HG03575 (cell line): ENCODE data around the gene ACSL1.
A peak's percentile ranks its signal among the peaks of the same experiment; 100 is the strongest.

ENCODE experiments used
- ATAC-seq: cut with Tn5 transposase; IDR thresholded peaks from one replicate; pipeline ENCODE4 v1.9.1; 2021; ENCODE audit not compliant: unreplicated experiment, insufficient number of reproducible peaks, low FRiP score; ENCODE audit errors: extremely low read depth

The ACSL1 gene

GRCh38 chr4:184825896-184826690 lies at the start of gene ACSL1:
Gene ACSL1, minus strand, starts transcription at chr4:184825968. Its CDS starts 22,454 bp downstream, at chr4:184803514.
- peak; percentile 33 for ATAC-seq

GRCh38 chr4:184873054-184873453 lies 47.3 kb upstream of the ACSL1 start:
- no peak for ATAC-seq

- ATAC-seq, result no peak
Measured at GRCh38 chr4:184870718-184871117, 45.0 kb upstream of the ACSL1 start.

GRCh38 chr4:184868623-184869022 lies 42.9 kb upstream of the ACSL1 start:
- no peak for ATAC-seq

GRCh38 chr4:184863916-184864315 lies 38.1 kb upstream of the ACSL1 start:
- ATAC-seq, result no peak

- ATAC-seq, result no peak
Measured at GRCh38 chr4:184861047-184861446, 35.3 kb upstream of the ACSL1 start.

GRCh38 chr4:184860018-184860779 lies 34.4 kb upstream of the ACSL1 start:
- ATAC-seq, result no peak

GRCh38 chr4:184857441-184858121 lies 31.8 kb upstream of the ACSL1 start:
- ATAC-seq, result no peak

GRCh38 chr4:184856277-184856609 lies 30.5 kb upstream of the ACSL1 start:
- ATAC-seq, result no peak

GRCh38 chr4:184854673-184855072 lies 28.9 kb upstream of the ACSL1 start:
- no peak for ATAC-seq

GRCh38 chr4:184853436-184853835 lies 27.7 kb upstream of the ACSL1 start:
- ATAC-seq, result no peak

GRCh38 chr4:184851886-184852285 lies 26.1 kb upstream of the ACSL1 start:
- ATAC-seq, result no peak

- ATAC-seq, result peak; percentile 44
Measured at GRCh38 chr4:184851200-184851541, 25.4 kb upstream of the ACSL1 start.

GRCh38 chr4:184850431-184851199 lies 24.8 kb upstream of the ACSL1 start:
- peak; percentile 23 for ATAC-seq

GRCh38 chr4:184850018-184850417 lies 24.2 kb upstream of the ACSL1 start:
- no peak for ATAC-seq

GRCh38 chr4:184849185-184849584 lies 23.4 kb upstream of the ACSL1 start:
- no peak for ATAC-seq

GRCh38 chr4:184848510-184848909 lies 22.7 kb upstream of the ACSL1 start:
- no peak for ATAC-seq

- ATAC-seq, result no peak
Measured at GRCh38 chr4:184846531-184846930, 20.8 kb upstream of the ACSL1 start.

- no peak for ATAC-seq
Measured at GRCh38 chr4:184845367-184846021, 19.7 kb upstream of the ACSL1 start.
